Karpas-422 (cell line): Measurements from ENCODE around the gene NAGLU. TPM values are rescaled to one million over a fixed set of nuclear protein-coding genes. Genes with fewer than 3 reads are reported as not detected.
"Not testable (repeated sequence)": the region's sequence is repeated elsewhere in the genome, so short reads cannot be mapped to it uniquely, and the experiment has no call there.

Experiments used
- DNase-seq: peaks from one replicate; pipeline ENCODE4 v3.0.0-alpha.2; 2015
- H2AFZ ChIP-seq: fragments of 200-600 bp; sonication (generic); 2 replicates; pipeline ENCODE4 v1.6.1; 2014; ENCODE audit warnings: antibody characterized with exemption, low read length, mixed read lengths
- H3K27ac ChIP-seq: fragments of 200-600 bp; sonication (generic); 2 replicates; pipeline ENCODE4 v1.5.1; 2014; ENCODE audit warnings: mild to moderate bottlenecking, low read length, moderate library complexity
- H3K27me3 ChIP-seq: fragments of 200-600 bp; sonication (generic); 2 replicates; pipeline ENCODE4 v1.6.1; 2014; ENCODE audit warnings: low read length, mixed read lengths
- H3K36me3 ChIP-seq: fragments of 200-600 bp; sonication (generic); 2 replicates; pipeline ENCODE4 v1.6.1; 2014; ENCODE audit warnings: low read length, mixed read lengths; ENCODE audit not compliant: insufficient read depth
- H3K4me1 ChIP-seq: fragments of 200-600 bp; sonication (generic); 2 replicates; pipeline ENCODE4 v1.6.1; 2014; ENCODE audit warnings: mild to moderate bottlenecking, low read length, mixed read lengths
- H3K4me2 ChIP-seq: fragments of 200-600 bp; sonication (generic); 2 replicates; pipeline ENCODE4 v1.6.1; 2014; ENCODE audit warnings: low read length, low read depth, mild to moderate bottlenecking; ENCODE audit not compliant: poor library complexity, severe bottlenecking
- H3K4me3 ChIP-seq: fragments of 200-600 bp; sonication (generic); 2 replicates; pipeline ENCODE4 v1.5.1; 2014; ENCODE audit warnings: mild to moderate bottlenecking, antibody characterized with exemption, low read length, mixed read lengths
- H3K79me2 ChIP-seq: fragments of 200-600 bp; sonication (generic); 2 replicates; pipeline ENCODE4 v1.6.1; 2014; ENCODE audit warnings: mild to moderate bottlenecking, low read length, mixed read lengths
- H3K9ac ChIP-seq: fragments of 200-600 bp; sonication (generic); 2 replicates; pipeline ENCODE4 v1.6.0; 2014; ENCODE audit warnings: low read length
- H3K9me2 ChIP-seq: fragments of 200-600 bp; sonication (generic), shearing (Covaris generic); replicated peaks from 2 replicates; pipeline ENCODE4 v1.6.0; 2014; ENCODE audit warnings: mild to moderate bottlenecking, low read length, moderate library complexity; ENCODE audit not compliant: insufficient read depth
- H3K9me3 ChIP-seq: fragments of 300-700, 200-600 bp; sonication (generic); 2 replicates; pipeline ENCODE4 v1.6.1; 2014; ENCODE audit warnings: low read length, mixed read lengths
- H4K20me1 ChIP-seq: fragments of 200-600 bp; sonication (generic); 2 replicates; pipeline ENCODE4 v1.6.1; 2014; ENCODE audit warnings: mild to moderate bottlenecking, antibody characterized with exemption, low read length, low read depth; ENCODE audit not compliant: insufficient read depth
- total RNA-seq: library from RNA; depleted of rRNA; stranded (reverse); fragments of >200 nt; shearing (Covaris generic); gene quantifications from 2 replicates; pipeline ENCODE4 v1.2.3, GENCODE V29; 2014; ENCODE audit warnings: low replicate concordance

NAGLU gene
- total RNA-seq, 1 experiment from 2014 or later = 40.0 TPM

DNA sequence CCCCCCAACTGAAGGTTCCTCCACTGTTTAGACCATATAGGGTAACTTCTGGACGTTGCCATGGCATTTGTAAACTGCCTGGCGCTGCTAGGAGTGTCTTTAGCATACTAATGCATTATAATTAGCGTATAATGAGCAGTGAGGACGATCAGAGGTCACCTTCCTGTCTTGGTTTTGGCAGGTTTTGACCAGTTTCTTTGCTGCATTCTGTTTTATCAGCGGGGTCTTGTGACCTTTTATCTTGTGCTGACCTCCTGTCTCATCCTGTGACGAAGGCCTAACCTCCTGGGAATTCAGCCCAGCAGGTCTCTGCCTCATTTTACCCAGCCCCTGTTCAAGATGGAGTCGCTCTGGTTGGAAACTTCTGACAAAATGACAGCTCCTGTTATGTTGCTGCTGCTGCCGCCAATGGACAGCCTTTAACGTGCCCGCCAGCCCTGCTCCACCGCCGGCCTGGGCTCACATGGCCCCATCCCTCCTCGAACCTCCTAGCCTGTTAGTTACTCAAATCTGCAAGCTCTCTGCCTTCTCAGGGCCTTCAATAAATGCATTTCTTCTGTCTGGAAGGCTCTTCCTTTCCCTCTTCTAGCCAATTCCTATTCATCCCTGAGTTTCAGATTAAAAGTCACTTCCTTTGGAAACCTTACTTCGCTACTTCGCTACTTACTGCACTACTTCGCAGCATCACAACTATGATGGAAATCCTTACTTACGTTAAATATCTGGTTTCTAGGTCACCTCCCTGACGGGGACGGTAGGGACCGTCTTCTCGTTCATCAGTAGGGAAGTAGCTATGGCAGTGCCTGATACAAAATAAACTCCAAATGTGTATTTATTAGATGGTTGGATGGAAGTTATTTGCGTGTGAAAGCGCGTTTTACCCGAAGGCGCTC, 640 bp upstream of the NAGLU start:
- Histone ChIP-seq H3K4me3 (peak overlapping the region; percentile 98), H3K9me3 (no peaks in the 10 kb centered on the region), H3K4me1 (peaks cover 26% of the 10 kb centered on the region), H3K27me3 (no peaks in the 10 kb centered on the region), H3K79me2 (peaks cover 18% of the 10 kb centered on the region), H3K27ac (peak overlapping the region; percentile 67), H2AFZ (peak overlapping the region; percentile 60; the same call in 1 of the 2 replicates), H3K9ac (peak overlapping the region; percentile 90), H4K20me1 (peaks cover 12% of the 10 kb centered on the region; the same call in 1 of the 2 replicates), H3K4me2 (peak overlapping the region; percentile 93), H3K9me2 (no peaks in the 10 kb centered on the region), H3K36me3 (peaks cover 13% of the 10 kb centered on the region)
- DNase-seq = no peak

DNA sequence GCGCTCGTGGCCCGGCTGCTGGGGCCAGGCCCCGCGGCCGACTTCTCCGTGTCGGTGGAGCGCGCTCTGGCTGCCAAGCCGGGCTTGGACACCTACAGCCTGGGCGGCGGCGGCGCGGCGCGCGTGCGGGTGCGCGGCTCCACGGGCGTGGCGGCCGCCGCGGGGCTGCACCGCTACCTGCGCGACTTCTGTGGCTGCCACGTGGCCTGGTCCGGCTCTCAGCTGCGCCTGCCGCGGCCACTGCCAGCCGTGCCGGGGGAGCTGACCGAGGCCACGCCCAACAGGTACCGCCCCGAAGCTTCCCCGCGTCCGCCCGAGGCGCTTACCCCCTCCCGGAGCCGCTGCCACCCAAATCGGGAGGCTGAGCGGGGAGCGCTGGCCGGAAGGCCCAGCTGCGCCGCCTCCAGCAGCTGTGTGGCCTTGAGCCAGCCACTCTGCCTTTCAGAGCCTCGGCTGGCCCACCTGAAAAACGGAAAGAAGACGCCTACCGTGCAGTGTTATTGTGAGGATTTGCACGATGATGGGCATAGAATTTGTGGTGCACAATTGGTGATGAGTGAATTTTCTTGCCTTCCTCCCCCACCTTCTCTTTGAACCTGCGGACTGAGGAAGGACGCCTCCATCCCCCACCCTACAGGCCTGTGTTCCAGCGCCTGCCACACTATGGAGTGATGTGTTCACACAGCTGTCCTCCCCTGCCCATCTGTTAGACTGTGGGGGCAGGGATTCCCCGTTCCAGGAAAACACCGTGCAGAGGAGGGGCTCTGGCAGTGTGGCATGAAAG, 523 bp downstream of the NAGLU start:
- Histone ChIP-seq H3K27me3 (no peaks in the 10 kb centered on the region), H3K9me2 (no peaks in the 10 kb centered on the region), H3K9ac (peak overlapping the region; percentile 90), H3K4me3 (peak overlapping the region; percentile 98), H3K4me1 (peaks cover 24% of the 10 kb centered on the region), H3K36me3 (peaks cover 14% of the 10 kb centered on the region), H3K4me2 (peak overlapping the region; percentile 93), H3K79me2 (peaks cover 18% of the 10 kb centered on the region), H3K9me3 (no peaks in the 10 kb centered on the region), H2AFZ (no peak overlapping the region), H3K27ac (peak overlapping the region; percentile 72), H4K20me1 (peaks cover 12% of the 10 kb centered on the region; the same call in 1 of the 2 replicates)
- peak; percentile 92 for DNase-seq

DNA sequence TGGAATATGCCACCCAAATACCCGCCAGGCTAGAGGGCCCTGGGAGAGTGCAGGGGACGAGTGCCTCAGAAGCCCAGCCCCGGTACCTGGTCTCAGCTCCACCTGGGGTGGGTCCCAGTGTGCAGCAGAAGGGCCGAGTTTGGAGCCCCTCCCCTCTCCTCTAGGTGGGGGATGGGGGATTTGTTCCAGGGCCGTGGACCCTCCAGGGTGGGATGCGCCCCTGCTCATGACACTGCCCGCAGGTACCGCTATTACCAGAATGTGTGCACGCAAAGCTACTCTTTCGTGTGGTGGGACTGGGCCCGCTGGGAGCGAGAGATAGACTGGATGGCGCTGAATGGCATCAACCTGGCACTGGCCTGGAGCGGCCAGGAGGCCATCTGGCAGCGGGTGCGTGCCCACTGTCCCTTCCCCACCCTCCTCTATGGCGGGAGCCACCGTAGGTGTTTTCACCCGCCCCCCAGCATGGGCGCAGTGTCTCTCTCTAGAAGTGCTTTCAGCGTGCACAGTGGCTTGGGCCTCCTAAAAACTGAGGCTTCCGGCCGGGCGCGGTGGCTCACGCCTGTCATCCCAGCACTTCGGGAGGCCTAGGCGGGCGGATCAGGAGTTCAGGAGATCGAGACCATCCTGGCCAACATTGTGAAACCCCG, 1.2 kb downstream of the NAGLU start:
- no peaks in the 10 kb centered on the region for H3K9me3 ChIP-seq
- peaks cover 21% of the 10 kb centered on the region for H3K4me1 ChIP-seq
- peak overlapping the region; percentile 93 for H3K4me2 ChIP-seq
- H3K27me3 ChIP-seq = no peaks in the 10 kb centered on the region
- H3K79me2 ChIP-seq = peaks cover 18% of the 10 kb centered on the region
- peak overlapping the region; percentile 72 for H3K27ac ChIP-seq
- peak overlapping the region; percentile 90 for H3K9ac ChIP-seq
- H3K9me2 ChIP-seq = no peaks in the 10 kb centered on the region
- peaks cover 16% of the 10 kb centered on the region for H3K36me3 ChIP-seq
- H2AFZ ChIP-seq = no peak overlapping the region
- DNase-seq = no peak
- H3K4me3 ChIP-seq = peak overlapping the region; percentile 98
- peaks cover 12% of the 10 kb centered on the region; the same call in 1 of the 2 replicates for H4K20me1 ChIP-seq

DNA sequence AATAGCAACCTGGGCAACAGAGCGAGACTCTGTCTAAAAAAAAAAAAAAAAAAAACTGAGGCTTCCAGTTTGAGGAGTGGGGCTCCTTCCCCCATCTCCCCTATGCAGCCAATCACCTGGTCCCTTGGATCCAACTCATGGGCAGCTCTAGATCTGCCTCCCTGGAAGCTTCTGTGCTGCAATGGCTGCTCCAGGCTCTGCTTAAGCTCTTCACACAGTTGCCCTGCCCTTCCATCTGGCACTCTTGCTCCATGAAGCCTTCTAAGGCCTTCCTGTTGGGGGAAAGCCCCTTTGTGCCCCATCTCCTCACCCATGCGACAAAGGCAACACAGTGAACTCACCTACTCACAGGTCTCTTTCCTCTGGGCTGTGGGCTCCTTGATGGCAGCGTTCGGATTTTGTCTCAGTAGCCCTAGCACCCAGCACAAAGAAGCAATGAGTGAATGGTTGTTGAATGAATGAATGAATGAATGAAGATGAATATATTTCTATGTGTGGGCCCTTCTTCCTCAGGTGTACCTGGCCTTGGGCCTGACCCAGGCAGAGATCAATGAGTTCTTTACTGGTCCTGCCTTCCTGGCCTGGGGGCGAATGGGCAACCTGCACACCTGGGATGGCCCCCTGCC, 1.9 kb downstream of the NAGLU start:
- Histone ChIP-seq H3K27ac (no peak overlapping the region), H3K9me3 (no peaks in the 10 kb centered on the region), H3K9me2 (no peaks in the 10 kb centered on the region), H3K27me3 (no peaks in the 10 kb centered on the region), H3K4me3 (no peak overlapping the region), H3K36me3 (peaks cover 16% of the 10 kb centered on the region), H2AFZ (no peak overlapping the region), H3K4me2 (no peak overlapping the region), H3K9ac (no peak overlapping the region), H3K79me2 (peaks cover 18% of the 10 kb centered on the region), H3K4me1 (peaks cover 21% of the 10 kb centered on the region), H4K20me1 (peaks cover 12% of the 10 kb centered on the region; the same call in 1 of the 2 replicates)
- no peak for DNase-seq

DNA sequence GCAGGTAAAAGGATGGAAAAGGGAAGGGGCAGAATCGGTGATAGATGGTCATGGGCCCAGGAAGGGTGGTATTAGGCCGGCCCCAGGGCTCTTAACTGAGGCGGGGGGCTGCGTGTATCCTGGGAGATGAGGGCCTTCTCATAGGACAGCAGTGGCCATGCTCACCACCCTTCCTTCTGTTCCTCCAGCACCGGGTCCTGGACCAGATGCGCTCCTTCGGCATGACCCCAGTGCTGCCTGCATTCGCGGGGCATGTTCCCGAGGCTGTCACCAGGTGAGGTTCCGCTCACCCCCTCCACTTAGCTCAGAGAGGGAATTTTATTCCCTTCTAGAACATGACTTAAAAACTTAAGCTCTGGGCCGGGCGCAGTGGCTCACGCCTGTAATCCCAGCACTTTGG, 2.4 kb downstream of the NAGLU start:
- Histone ChIP-seq H3K4me2 (no peak overlapping the region), H3K36me3 (peaks cover 16% of the 10 kb centered on the region), H3K4me3 (no peak overlapping the region), H4K20me1 (peaks cover 12% of the 10 kb centered on the region; the same call in 1 of the 2 replicates), H3K79me2 (peaks cover 18% of the 10 kb centered on the region), H3K27me3 (no peaks in the 10 kb centered on the region), H3K9ac (no peak overlapping the region), H3K27ac (no peak overlapping the region), H3K9me3 (no peaks in the 10 kb centered on the region), H2AFZ (no peak overlapping the region), H3K4me1 (peaks cover 21% of the 10 kb centered on the region), H3K9me2 (no peaks in the 10 kb centered on the region)
- DNase-seq = no peak

DNA sequence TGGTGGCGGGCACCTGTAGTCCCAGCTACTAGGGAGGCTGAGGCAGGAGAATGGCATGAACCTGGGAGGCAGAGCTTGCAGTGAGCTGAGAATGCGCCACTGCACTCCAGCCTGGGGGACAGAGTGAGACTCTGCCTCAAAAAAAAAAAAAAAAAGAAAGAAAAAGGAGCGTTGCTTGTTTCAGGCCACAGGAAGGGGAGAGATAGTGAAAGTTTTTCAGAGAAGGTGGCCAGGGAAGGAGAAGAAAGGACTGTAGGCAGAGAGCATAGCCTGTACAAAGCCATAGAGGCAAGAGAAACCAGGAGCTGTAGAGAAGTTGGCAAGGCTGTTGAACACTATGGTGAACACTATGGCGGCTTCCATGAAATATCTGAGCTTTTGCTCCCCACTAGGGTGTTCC, 4.5 kb downstream of the NAGLU start:
- H3K4me1 ChIP-seq = peaks cover 14% of the 10 kb centered on the region
- H3K9me2 ChIP-seq, H3K4me3 ChIP-seq, H3K27me3 ChIP-seq, H3K9me3 ChIP-seq, DNase-seq, H3K27ac ChIP-seq, H3K4me2 ChIP-seq, H2AFZ ChIP-seq, H3K9ac ChIP-seq: not testable (repeated sequence)
- peaks cover 16% of the 10 kb centered on the region for H3K36me3 ChIP-seq
- H3K79me2 ChIP-seq = peaks cover 18% of the 10 kb centered on the region
- H4K20me1 ChIP-seq = peaks cover 12% of the 10 kb centered on the region; the same call in 1 of the 2 replicates

DNA sequence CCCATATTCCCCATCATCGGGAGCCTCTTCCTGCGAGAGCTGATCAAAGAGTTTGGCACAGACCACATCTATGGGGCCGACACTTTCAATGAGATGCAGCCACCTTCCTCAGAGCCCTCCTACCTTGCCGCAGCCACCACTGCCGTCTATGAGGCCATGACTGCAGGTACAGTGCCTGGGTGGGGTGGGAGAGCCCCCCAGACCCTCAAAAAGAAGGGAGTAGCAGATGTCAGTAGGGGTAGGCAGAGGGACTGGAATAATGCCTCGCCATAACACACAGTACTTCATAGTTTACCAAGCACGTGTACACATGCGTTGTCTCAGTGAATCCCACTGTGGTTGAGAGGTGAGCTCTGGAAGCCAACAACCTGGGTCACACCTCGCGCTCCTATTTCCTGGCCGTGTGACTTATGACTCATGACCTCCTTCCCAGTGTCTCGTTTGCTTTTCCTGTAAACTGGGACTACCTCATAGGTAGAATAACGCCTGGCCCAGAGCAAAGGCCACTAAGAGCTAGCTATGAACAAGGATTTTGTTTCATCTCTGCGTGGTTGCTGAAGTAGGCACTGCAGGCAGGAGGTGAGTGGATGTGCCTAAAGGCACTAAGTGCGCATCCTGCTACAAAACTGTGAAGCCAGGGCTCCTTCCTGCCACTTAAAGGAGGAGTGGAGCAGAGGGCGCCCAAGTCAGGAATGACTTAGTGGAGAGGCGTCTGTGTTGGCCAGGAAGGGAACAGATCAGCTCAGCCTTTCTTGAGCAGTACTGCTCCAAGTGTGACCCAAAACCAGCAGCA, 5.2 kb downstream of the NAGLU start:
- H3K4me1 ChIP-seq = peaks cover 10% of the 10 kb centered on the region
- no peaks in the 10 kb centered on the region for H3K9me3 ChIP-seq
- H3K9me2 ChIP-seq = no peaks in the 10 kb centered on the region
- no peak overlapping the region for H3K4me3 ChIP-seq
- H3K4me2 ChIP-seq = no peak overlapping the region
- peaks cover 18% of the 10 kb centered on the region for H3K79me2 ChIP-seq
- no peak overlapping the region for H3K9ac ChIP-seq
- no peak for DNase-seq
- H3K27me3 ChIP-seq = no peaks in the 10 kb centered on the region
- H2AFZ ChIP-seq = no peak overlapping the region
- peaks cover 16% of the 10 kb centered on the region for H3K36me3 ChIP-seq
- no peak overlapping the region for H3K27ac ChIP-seq
- peaks cover 12% of the 10 kb centered on the region; the same call in 1 of the 2 replicates for H4K20me1 ChIP-seq
